ENCODE results near the gene HSPA12B. TPM values are rescaled to one million over a fixed set of nuclear protein-coding genes. Genes with fewer than 3 reads are reported as not detected.

Gene HSPA12B
- total RNA-seq, 1 donor from 2014 or later: 0.08 TPM

DNA sequence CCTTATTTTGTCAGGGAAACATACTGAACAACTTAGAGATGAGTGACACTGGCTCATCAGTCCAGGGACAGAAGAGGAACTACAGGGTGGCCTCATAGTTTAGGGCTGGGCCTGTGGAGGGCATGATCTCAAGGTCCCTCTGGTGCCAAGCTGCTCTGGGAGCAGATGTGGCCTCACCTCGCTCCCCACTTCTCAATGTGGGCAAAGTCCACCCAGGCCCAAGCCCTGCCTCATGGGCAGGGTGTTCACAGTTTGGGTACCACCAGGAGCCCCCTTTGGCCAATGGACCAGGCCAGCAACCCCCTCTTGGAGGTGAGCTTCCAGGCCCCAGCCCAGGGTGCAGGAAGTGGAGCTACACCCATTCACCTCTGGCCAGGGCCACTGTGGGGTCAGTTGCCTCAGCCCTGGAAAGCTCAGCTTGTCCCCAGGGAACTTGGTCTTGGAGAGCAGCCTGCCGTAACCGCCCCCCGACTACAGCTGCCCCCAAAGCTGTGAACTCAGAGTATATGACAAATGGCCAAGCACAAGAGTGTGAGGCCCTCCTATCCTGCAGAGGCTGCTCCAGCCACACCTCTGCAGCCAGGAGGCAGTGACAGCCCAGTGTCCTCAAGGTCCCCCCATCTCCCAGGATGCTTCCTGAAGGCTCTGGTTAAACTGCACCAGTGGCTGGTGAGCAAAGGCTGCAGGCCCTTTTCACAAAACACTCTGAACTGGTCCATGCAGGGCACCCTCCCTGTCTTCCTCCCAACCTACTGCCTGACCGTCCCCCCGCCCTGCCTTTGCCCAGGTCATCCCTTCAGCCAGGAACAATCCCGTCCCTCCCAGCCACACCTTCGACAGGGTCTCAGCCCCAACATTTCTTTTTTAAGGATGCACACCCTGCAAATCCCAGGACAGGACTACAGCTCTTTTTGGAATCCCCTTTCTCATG lies 31.5 kb downstream of the HSPA12B start:
- no peak for DNase-seq (ENCODE audit: low read depth)
- Histone ChIP-seq H3K36me3 (ENCODE audit: control insufficient read depth, insufficient read depth, low read length) (no peaks in the 10 kb centered on the region), H3K4me3 (ENCODE audit: low read depth, low read length) (no peak overlapping the region), H3K27me3 (ENCODE audit: control insufficient read depth, insufficient read depth, low read length) (no peaks in the 10 kb centered on the region)
- TF ChIP-seq, protein P1, sequence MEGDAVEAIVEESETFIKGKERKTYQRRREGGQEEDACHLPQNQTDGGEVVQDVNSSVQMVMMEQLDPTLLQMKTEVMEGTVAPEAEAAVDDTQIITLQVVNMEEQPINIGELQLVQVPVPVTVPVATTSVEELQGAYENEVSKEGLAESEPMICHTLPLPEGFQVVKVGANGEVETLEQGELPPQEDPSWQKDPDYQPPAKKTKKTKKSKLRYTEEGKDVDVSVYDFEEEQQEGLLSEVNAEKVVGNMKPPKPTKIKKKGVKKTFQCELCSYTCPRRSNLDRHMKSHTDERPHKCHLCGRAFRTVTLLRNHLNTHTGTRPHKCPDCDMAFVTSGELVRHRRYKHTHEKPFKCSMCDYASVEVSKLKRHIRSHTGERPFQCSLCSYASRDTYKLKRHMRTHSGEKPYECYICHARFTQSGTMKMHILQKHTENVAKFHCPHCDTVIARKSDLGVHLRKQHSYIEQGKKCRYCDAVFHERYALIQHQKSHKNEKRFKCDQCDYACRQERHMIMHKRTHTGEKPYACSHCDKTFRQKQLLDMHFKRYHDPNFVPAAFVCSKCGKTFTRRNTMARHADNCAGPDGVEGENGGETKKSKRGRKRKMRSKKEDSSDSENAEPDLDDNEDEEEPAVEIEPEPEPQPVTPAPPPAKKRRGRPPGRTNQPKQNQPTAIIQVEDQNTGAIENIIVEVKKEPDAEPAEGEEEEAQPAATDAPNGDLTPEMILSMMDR (IDR thresholded peaks at IDR 0.05; ENCODE audit: insufficient read depth, low read length, poor library complexity, severe bottlenecking): no peak

DNA sequence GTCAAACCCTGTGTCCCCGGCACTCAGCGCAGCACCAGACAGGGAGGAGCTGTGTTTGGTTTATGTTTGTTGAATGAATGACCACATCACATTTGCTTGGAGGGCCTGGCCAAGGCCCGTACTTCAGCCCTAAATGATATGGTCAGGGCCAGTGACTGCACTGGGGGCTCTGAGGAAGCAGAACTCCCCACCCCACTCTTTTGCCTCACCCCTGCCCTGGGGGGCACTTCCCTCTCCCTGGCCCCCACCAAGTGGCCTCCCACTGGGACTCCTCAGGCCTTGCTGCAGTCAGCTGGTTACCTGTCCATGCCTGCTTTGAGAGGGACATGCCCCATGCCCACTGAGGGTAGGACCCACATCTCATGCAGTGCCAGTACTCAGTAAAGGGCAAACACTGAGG lies 32.2 kb downstream of the HSPA12B start:
- TF ChIP-seq, protein P1 (IDR thresholded peaks at IDR 0.05; ENCODE audit: insufficient read depth, low read length, poor library complexity, severe bottlenecking): no peak
- H3K4me3 ChIP-seq (ENCODE audit: low read depth, low read length): no peak overlapping the region
- no peak for DNase-seq (ENCODE audit: low read depth)
- no peaks in the 10 kb centered on the region for H3K36me3 ChIP-seq (ENCODE audit: control insufficient read depth, insufficient read depth, low read length)
- no peaks in the 10 kb centered on the region for H3K27me3 ChIP-seq (ENCODE audit: control insufficient read depth, insufficient read depth, low read length)

DNA sequence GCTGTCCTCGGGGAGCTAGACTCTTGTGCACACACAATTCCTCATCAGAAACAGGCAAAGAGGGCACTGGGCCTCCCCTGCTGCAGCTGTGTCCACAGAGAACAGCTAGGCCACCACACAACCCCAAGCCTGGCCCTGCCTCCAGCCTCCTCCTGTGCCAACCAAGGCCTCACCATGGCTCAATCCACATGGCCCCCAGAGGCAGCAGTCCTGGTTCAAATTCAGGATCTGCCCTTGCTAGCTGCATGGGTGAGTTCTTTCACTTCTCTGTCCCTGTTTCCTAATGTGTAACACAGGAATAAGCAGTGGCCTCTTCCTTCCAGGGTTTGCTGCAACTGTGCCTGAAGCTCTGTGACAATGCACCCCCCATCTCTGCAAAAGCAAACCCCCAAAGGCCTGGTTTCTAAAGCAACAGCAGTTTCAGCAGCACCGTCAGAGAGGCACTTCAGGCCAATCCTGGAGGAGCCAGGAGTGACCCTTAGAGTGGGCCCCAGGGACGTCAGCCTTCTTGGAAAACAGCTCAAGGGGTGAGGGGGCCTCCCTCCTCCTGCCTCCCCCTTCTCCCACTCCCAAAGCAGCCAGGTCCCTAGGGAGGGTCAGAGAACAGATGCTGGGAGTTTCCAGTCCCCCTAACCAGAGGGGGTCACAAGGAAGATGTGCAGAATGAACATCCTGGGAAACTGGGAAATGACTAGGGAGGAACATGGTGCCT lies 32.8 kb downstream of the HSPA12B start:
- no peak for DNase-seq (ENCODE audit: low read depth)
- no peak overlapping the region for H3K4me3 ChIP-seq (ENCODE audit: low read depth, low read length)
- TF ChIP-seq, protein P1 (IDR thresholded peaks at IDR 0.05; ENCODE audit: insufficient read depth, low read length, poor library complexity, severe bottlenecking): no peak
- no peaks in the 10 kb centered on the region for H3K27me3 ChIP-seq (ENCODE audit: control insufficient read depth, insufficient read depth, low read length)
- no peaks in the 10 kb centered on the region for H3K36me3 ChIP-seq (ENCODE audit: control insufficient read depth, insufficient read depth, low read length)

DNA sequence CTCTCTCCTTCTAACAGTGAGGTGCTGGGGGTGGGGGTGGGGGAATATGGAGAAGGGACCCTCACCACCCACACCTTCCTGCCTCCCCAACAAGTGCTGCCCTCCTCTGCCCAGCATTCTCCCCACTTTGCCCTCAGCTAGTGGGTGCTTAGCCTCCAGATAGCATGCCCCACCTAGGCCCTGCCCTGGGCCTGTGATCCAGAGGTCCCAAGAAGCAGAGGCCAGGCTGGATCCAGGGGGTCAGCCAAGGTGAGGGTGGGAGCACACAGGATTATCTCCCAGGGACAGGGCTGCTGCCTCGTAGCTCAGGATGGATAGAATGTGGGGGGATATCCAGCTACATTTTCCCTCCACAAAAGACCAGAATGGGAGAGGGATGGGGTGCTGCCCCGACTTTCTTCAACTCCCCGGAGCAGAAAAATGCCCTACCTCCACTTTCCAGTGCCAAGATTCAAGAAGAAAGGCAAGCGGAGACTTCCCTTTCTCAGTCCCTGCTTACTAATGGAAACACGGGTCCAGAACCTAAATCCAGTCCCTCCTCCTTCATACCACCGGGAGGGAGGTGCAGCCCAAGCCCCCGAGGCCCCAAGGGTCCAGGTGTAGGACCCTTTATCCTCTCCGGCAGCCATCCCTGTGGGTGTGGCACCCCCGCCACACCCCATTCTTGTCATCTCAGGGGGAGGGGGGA lies 34.1 kb downstream of the HSPA12B start:
- Histone ChIP-seq H3K27me3 (ENCODE audit: control insufficient read depth, insufficient read depth, low read length) (no peaks in the 10 kb centered on the region), H3K36me3 (ENCODE audit: control insufficient read depth, insufficient read depth, low read length) (no peaks in the 10 kb centered on the region), H3K4me3 (ENCODE audit: low read depth, low read length) (peak overlapping the region; percentile 79)
- TF ChIP-seq, protein P1 (IDR thresholded peaks at IDR 0.05; ENCODE audit: insufficient read depth, low read length, poor library complexity, severe bottlenecking): no peak
- DNase-seq (ENCODE audit: low read depth): no peak

DNA sequence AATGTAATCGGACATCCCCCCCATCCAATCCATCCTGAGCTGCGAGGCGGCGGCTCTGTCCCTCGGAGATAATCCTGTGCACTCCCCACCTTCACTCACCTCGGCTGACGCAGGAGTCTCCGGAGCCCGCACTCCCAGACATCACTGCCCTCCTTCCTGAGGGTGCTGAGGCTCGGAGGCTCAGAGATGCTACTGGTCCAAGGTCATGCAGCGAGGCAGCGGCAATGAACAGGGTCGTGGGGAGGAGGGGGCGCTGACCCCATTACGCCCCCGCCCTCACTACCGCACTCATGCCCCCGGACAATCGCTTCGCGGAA lies 34.6 kb downstream of the HSPA12B start:
- Histone ChIP-seq H3K27me3 (ENCODE audit: control insufficient read depth, insufficient read depth, low read length) (no peaks in the 10 kb centered on the region), H3K4me3 (ENCODE audit: low read depth, low read length) (peak overlapping the region; percentile 79)
- TF ChIP-seq, protein P1 (IDR thresholded peaks at IDR 0.05; ENCODE audit: insufficient read depth, low read length, poor library complexity, severe bottlenecking): no peak

More for the DNA sequence above, 34.6 kb downstream of the HSPA12B start:
- DNase-seq (ENCODE audit: low read depth): no peak
- H3K36me3 ChIP-seq (ENCODE audit: control insufficient read depth, insufficient read depth, low read length): no peaks in the 10 kb centered on the region
